Measurements from ENCODE around the gene DIS3L2.
"Not testable (repeated sequence)": the region's sequence is repeated elsewhere in the genome, so short reads cannot be mapped to it uniquely, and the experiment has no call there.

DNA sequence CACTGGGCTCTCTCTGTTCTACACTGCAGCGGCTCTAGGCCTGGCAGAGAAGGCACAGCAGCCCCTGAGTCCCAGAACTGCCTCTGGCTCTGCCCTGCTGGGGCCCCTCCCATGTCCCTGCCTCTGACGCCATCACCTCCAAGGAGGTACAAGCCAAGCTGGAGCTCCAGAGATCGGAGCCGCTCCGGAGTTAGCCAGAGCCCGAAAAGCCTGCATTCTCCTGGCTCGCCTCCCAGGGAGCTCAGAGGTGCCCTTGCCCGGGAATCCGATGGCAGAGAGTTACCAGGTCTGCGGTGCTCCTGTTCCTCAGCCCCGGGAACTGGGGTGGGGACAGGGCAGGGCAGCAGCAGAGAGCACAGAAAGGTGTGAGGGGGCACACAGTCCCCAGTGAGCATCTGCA lies 370.1 kb downstream of the DIS3L2 start:
- TF ChIP-seq, protein P1, sequence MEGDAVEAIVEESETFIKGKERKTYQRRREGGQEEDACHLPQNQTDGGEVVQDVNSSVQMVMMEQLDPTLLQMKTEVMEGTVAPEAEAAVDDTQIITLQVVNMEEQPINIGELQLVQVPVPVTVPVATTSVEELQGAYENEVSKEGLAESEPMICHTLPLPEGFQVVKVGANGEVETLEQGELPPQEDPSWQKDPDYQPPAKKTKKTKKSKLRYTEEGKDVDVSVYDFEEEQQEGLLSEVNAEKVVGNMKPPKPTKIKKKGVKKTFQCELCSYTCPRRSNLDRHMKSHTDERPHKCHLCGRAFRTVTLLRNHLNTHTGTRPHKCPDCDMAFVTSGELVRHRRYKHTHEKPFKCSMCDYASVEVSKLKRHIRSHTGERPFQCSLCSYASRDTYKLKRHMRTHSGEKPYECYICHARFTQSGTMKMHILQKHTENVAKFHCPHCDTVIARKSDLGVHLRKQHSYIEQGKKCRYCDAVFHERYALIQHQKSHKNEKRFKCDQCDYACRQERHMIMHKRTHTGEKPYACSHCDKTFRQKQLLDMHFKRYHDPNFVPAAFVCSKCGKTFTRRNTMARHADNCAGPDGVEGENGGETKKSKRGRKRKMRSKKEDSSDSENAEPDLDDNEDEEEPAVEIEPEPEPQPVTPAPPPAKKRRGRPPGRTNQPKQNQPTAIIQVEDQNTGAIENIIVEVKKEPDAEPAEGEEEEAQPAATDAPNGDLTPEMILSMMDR (IDR thresholded peaks at IDR 0.05) = not testable (repeated sequence)
- TF ChIP-seq POLR2AphosphoS5 (IDR thresholded peaks at IDR 0.05; ENCODE audit: insufficient read depth in 1 of 2, low read depth in 1 of 2) = not testable (repeated sequence)
